GM06990 (cell line): Measurements from ENCODE around the gene VAX1.

Experiments
- DNase-seq: peaks from one replicate; pipeline ENCODE4 v3.0.0-alpha.2; 2011; ENCODE audit not compliant: insufficient read length; ENCODE audit errors: extremely low read depth
- H3K27me3 ChIP-seq: replicated peaks from 2 replicates; pipeline ENCODE4 v1.6.0; 2011; ENCODE audit warnings: low read length; ENCODE audit not compliant: control insufficient read depth, insufficient read depth
- H3K36me3 ChIP-seq: 2 replicates; pipeline ENCODE4 v1.5.1; 2011; ENCODE audit warnings: low read length; ENCODE audit not compliant: control insufficient read depth, insufficient read depth
- H3K4me3 ChIP-seq: replicated peaks from 2 replicates; pipeline ENCODE4 v1.5.1; 2011; ENCODE audit warnings: low read depth, mild to moderate bottlenecking, control low read depth, low read length
- CTCF ChIP-seq: IDR thresholded peaks from 2 replicates; pipeline ENCODE4 v1.5.1; 2011; ENCODE audit warnings: low read length, control low read depth, mild to moderate bottlenecking, inconsistent platforms; ENCODE audit not compliant: insufficient read depth, poor library complexity, severe bottlenecking

Gene VAX1

GRCh38 chr10:117148284-117148683 is 10.2 kb upstream of the VAX1 start:
- TF ChIP-seq CTCF, result no peak
- Histone ChIP-seq H3K36me3 (no peaks in the 10 kb centered on the region), H3K27me3 (peaks cover 2% of the 10 kb centered on the region; the same call in 1 of the 2 replicates), H3K4me3 (no peak overlapping the region)
- no peak for DNase-seq

GRCh38 chr10:117145019-117145418 is 6.9 kb upstream of the VAX1 start:
- DNase-seq, result no peak
- H3K4me3 ChIP-seq, result no peak overlapping the region
- TF ChIP-seq CTCF, result no peak
- H3K36me3 ChIP-seq, result no peaks in the 10 kb centered on the region
- peaks cover 2% of the 10 kb centered on the region for H3K27me3 ChIP-seq

- Histone ChIP-seq H3K27me3 (no peaks in the 10 kb centered on the region; the same call in 1 of the 2 replicates), H3K36me3 (no peaks in the 10 kb centered on the region), H3K4me3 (no peak overlapping the region)
- TF ChIP-seq CTCF, result no peak
- no peak for DNase-seq
Measured at GRCh38 chr10:117143103-117143823, 5.2 kb upstream of the VAX1 start.

GRCh38 chr10:117140525-117140902 is 2.4 kb upstream of the VAX1 start:
- TF ChIP-seq CTCF, result no peak
- DNase-seq, result no peak
- no peak overlapping the region for H3K4me3 ChIP-seq
- no peaks in the 10 kb centered on the region for H3K36me3 ChIP-seq
- no peaks in the 10 kb centered on the region; the same call in 1 of the 2 replicates for H3K27me3 ChIP-seq

GRCh38 chr10:117139581-117140524 is 1.8 kb upstream of the VAX1 start:
- DNase-seq, result no peak
- TF ChIP-seq CTCF, result no peak
- Histone ChIP-seq H3K4me3 (no peak overlapping the region), H3K27me3 (no peaks in the 10 kb centered on the region; the same call in 1 of the 2 replicates), H3K36me3 (no peaks in the 10 kb centered on the region)
